ENCODE measurements around the gene SLC39A11. TPM values are rescaled to one million over a fixed set of nuclear protein-coding genes. Genes with fewer than 3 reads are reported as not detected.

Gene SLC39A11
- polyA plus RNA-seq, 3 donors, result 16.6 to 27.9 (median 26.6) TPM

DNA sequence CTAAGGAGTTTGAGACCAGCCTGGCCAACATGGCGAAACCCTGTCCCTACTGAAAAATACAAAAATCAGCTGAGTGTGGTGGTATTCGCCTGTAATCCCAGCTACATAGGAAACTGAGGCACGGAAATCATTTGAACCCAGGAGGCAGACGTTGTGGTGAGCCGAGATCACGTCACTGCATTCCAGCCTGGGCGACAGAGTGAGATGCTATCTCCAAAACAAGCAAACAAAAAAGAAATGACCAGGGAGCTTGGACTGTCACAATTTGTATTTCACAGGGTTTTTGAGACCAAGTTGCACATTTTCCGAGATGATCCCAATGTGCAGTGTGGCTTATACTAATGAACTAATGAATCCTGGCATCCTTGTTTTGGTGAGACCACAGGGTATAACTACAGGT, 156.5 kb downstream of the SLC39A11 start:
- H3K4me3 ChIP-seq (replicated peaks in 1 of 3; ENCODE audit: low read depth in 2 of 3, low read length in 3 of 3), result no peak overlapping the region
- H3K79me2 ChIP-seq (ENCODE audit: insufficient read depth, low read length), result peaks cover 5% of the 10 kb centered on the region
- no peaks in the 10 kb centered on the region for H3K9me3 Mint-ChIP-seq
- no peak for DNase-seq
- no peaks in the 10 kb centered on the region for H3K9me3 ChIP-seq (replicated peaks in 1 of 2; ENCODE audit: control insufficient read depth in 1 of 2, insufficient read depth in 1 of 2, low read length in 2 of 2)
- H3K36me3 ChIP-seq (replicated peaks in 1 of 2; ENCODE audit: control insufficient read depth in 1 of 2, insufficient read depth in 2 of 2, low read length in 2 of 2), result peaks cover 16 to 39% of the 10 kb centered on the region in 2 donors
- no peak overlapping the region for H2AFZ ChIP-seq (ENCODE audit: insufficient read depth, low read depth, low read length, poor library complexity, severe bottlenecking)
- H3K27ac Mint-ChIP-seq, result no peak overlapping the region
- no peaks in the 10 kb centered on the region for H4K20me1 ChIP-seq (ENCODE audit: insufficient read depth, low read length)
- H3K4me1 ChIP-seq (ENCODE audit: control insufficient read depth in 1 of 2, insufficient read depth in 2 of 2, low read length in 2 of 2), result no peaks in the 10 kb centered on the region
- intact Hi-C loops (cut with micrococcal nuclease), result no loop called here
- no peaks in the 10 kb centered on the region for H3K27me3 ChIP-seq (ENCODE audit: control insufficient read depth in 2 of 2, insufficient read depth in 2 of 2, low read length in 2 of 2)
- H3K4me3 Mint-ChIP-seq, result no peak overlapping the region
- H3K27ac ChIP-seq (ENCODE audit: low read depth in 1 of 2, low read length in 2 of 2), result no peak overlapping the region
- TF ChIP-seq, protein P1, sequence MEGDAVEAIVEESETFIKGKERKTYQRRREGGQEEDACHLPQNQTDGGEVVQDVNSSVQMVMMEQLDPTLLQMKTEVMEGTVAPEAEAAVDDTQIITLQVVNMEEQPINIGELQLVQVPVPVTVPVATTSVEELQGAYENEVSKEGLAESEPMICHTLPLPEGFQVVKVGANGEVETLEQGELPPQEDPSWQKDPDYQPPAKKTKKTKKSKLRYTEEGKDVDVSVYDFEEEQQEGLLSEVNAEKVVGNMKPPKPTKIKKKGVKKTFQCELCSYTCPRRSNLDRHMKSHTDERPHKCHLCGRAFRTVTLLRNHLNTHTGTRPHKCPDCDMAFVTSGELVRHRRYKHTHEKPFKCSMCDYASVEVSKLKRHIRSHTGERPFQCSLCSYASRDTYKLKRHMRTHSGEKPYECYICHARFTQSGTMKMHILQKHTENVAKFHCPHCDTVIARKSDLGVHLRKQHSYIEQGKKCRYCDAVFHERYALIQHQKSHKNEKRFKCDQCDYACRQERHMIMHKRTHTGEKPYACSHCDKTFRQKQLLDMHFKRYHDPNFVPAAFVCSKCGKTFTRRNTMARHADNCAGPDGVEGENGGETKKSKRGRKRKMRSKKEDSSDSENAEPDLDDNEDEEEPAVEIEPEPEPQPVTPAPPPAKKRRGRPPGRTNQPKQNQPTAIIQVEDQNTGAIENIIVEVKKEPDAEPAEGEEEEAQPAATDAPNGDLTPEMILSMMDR (IDR thresholded peaks at IDR 0.05), result no peak
- H3K4me1 Mint-ChIP-seq, result peaks cover 9% of the 10 kb centered on the region
- H3K9ac ChIP-seq (ENCODE audit: insufficient read depth, low read length, poor library complexity, severe bottlenecking), result no peak overlapping the region
- 100% methylated on average over 6 of the region's 8 CpGs for WGBS (ENCODE audit: insufficient coverage)
- H3K4me2 ChIP-seq (replicated peaks; ENCODE audit: extremely low read depth, low read length, poor library complexity, severe bottlenecking), result no peak overlapping the region
- H3K36me3 Mint-ChIP-seq, result peaks cover 34 to 60% of the 10 kb centered on the region in 2 donors
- H3K27me3 Mint-ChIP-seq (ENCODE audit: low read depth in 3 of 3), result peaks cover 0 to 3% (median 0%) of the 10 kb centered on the region in 3 donors

DNA sequence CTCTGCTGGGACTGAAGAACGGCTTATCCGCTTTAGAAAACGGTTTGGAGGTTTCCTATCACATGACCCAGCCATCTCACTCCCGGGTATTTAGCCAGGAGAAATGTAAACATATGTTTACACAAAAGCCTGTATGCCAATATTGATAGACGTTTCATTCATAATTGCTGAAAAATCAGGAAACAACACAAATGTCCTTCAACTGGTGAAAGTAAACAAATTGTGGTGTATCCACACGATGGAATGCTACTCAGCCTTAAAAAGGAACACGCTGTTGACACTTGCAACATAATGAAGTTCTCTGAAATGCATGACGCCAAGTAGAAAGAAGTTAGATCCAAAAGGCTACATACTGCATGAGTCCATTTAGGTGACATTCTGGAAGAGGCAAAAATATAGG, 157.6 kb downstream of the SLC39A11 start:
- H3K4me2 ChIP-seq (replicated peaks; ENCODE audit: extremely low read depth, low read length, poor library complexity, severe bottlenecking), result no peak overlapping the region
- H3K27ac ChIP-seq (ENCODE audit: low read depth in 1 of 2, low read length in 2 of 2), result no peak overlapping the region
- peaks cover 5% of the 10 kb centered on the region for H3K79me2 ChIP-seq (ENCODE audit: insufficient read depth, low read length)
- Mint-ChIP-seq H3K4me3 (no peak overlapping the region), H3K27ac (no peak overlapping the region), H3K9me3 (no peaks in the 10 kb centered on the region), H3K36me3 (peaks cover 29 to 54% of the 10 kb centered on the region in 2 donors), H3K27me3 (ENCODE audit: low read depth in 3 of 3) (no peaks in the 10 kb centered on the region), H3K4me1 (peaks cover 9% of the 10 kb centered on the region)
- TF ChIP-seq, protein P1 (IDR thresholded peaks at IDR 0.05), result no peak
- H2AFZ ChIP-seq (ENCODE audit: insufficient read depth, low read depth, low read length, poor library complexity, severe bottlenecking), result no peak overlapping the region
- no peak overlapping the region for H3K9ac ChIP-seq (ENCODE audit: insufficient read depth, low read length, poor library complexity, severe bottlenecking)
- no peaks in the 10 kb centered on the region for H3K9me3 ChIP-seq (replicated peaks in 1 of 2; ENCODE audit: control insufficient read depth in 1 of 2, insufficient read depth in 1 of 2, low read length in 2 of 2)
- intact Hi-C loops (cut with micrococcal nuclease), result no loop called here
- no peak for DNase-seq
- 90% methylated on average over 6 of the region's 8 CpGs for WGBS (ENCODE audit: insufficient coverage)
- H3K36me3 ChIP-seq (replicated peaks in 1 of 2; ENCODE audit: control insufficient read depth in 1 of 2, insufficient read depth in 2 of 2, low read length in 2 of 2), result peaks cover 15 to 36% of the 10 kb centered on the region in 2 donors
- no peaks in the 10 kb centered on the region for H3K27me3 ChIP-seq (ENCODE audit: control insufficient read depth in 2 of 2, insufficient read depth in 2 of 2, low read length in 2 of 2)
- no peak overlapping the region for H3K4me3 ChIP-seq (replicated peaks in 1 of 3; ENCODE audit: low read depth in 2 of 3, low read length in 3 of 3)
- peaks cover 8% of the 10 kb centered on the region for H4K20me1 ChIP-seq (ENCODE audit: insufficient read depth, low read length)
- no peaks in the 10 kb centered on the region for H3K4me1 ChIP-seq (ENCODE audit: control insufficient read depth in 1 of 2, insufficient read depth in 2 of 2, low read length in 2 of 2)
